ENCODE results near the gene CDK9. TPM values are rescaled to one million over a fixed set of nuclear protein-coding genes. Genes with fewer than 3 reads are reported as not detected.
"Not testable (repeated sequence)": the region's sequence is repeated elsewhere in the genome, so short reads cannot be mapped to it uniquely, and the experiment has no call there.

Gene CDK9
- polyA plus RNA-seq, 3 donors from 2014 or later, result 44.6 to 83.1 (median 58.1) TPM

DNA sequence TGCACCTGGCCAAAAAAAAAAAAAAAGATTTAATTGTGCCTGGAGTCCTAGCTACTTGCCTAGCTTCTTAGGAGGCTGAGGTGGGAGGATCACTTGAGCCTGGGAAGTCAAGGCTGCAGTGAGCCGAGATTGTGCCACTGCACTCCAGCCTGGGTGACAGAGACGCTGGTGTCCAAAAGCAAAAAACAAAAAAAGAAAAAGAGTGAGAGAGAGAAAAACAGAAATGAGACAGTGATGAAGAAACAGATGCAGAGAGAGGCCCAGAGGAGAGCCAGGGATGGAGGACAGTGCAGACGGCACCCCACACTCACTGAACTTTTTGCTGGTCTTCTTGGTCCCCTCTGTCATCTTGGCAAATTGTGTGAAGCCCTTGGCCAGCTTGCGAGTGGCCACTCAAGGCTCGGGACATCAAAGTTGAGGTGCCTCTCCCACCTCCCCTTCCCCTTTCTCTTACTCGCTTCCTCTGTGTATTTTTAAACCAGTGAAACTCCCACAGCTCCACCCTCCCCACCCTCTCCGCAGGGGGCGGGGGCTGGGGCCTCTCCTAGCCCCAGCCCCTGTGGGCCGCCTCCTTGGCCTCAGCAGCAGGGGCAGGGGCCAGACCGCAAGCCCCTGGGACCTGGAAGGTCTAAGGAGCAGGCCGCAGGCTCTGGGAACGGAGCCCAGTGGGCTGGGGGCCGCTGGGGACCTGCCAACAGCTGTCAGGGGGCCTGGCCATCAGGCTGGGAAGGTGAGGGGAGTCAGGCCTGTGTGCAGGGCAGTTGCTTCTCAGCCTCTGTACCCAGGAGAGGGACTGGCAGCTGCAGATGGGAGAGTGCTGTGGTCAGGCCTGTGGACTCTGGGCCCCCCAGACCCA, 7.3 kb upstream of the CDK9 start, which contains the start of gene SH2D3C:
Gene SH2D3C, minus strand, starts transcription at position 387 of the 856 bp plus-strand sequence. Its CDS starts 39 bp downstream, at position 348.
- H3K36me3 Mint-ChIP-seq, result peaks cover 5 to 10% (median 8%) of the 10 kb centered on the region in 3 donors
- peaks cover 74 to 81% of the 10 kb centered on the region in 2 donors for H3K4me1 Mint-ChIP-seq
- H3K27me3 Mint-ChIP-seq (ENCODE audit: low read depth in 3 of 3), result peaks cover 9 to 17% (median 11%) of the 10 kb centered on the region in 3 donors
- H3K27ac Mint-ChIP-seq, result peak within 1 kb of the TSS; percentile 93 to 100 (median 99)
- peak within 1 kb of the TSS; percentile 99 to 100 (median 100) for H3K4me3 Mint-ChIP-seq
- peak; percentile 40 to 44 (median 40) for DNase-seq
- H3K9me3 Mint-ChIP-seq, result no peaks in the 10 kb centered on the region

GRCh38 chr9:127779136-127779981, 6.5 kb upstream of the CDK9 start:
- DNase-seq, result peak; percentile 49 to 55 (median 50)
- peaks cover 16 to 23% (median 16%) of the 10 kb centered on the region in 3 donors for H3K27me3 Mint-ChIP-seq (ENCODE audit: low read depth in 3 of 3)

GRCh38 chr9:127780126-127780885, 5.5 kb upstream of the CDK9 start:
- DNase-seq, result peak; percentile 43 to 50 (median 43)
- peaks cover 0 to 1% (median 0%) of the 10 kb centered on the region in 6 donors for H3K9me3 Mint-ChIP-seq
- H3K27ac Mint-ChIP-seq, result peak overlapping the region; percentile 93 to 99 (median 98)
- peaks cover 4 to 5% (median 4%) of the 10 kb centered on the region in 3 donors for H3K36me3 Mint-ChIP-seq
- peaks cover 81 to 82% of the 10 kb centered on the region in 2 donors for H3K4me1 Mint-ChIP-seq
- peaks cover 21 to 28% (median 25%) of the 10 kb centered on the region in 3 donors for H3K27me3 Mint-ChIP-seq (ENCODE audit: low read depth in 3 of 3)
- peak overlapping the region; percentile 99 to 100 (median 100) for H3K4me3 Mint-ChIP-seq

More at GRCh38 chr9:127779136-127779981, 6.5 kb upstream of the CDK9 start:
- H3K27ac Mint-ChIP-seq, result peak overlapping the region; percentile 93 to 99 (median 98)
- H3K36me3 Mint-ChIP-seq, result peaks cover 4 to 5% (median 5%) of the 10 kb centered on the region in 3 donors
- peak overlapping the region; percentile 99 to 100 (median 100) for H3K4me3 Mint-ChIP-seq
- peaks cover 0 to 1% (median 0%) of the 10 kb centered on the region in 6 donors for H3K9me3 Mint-ChIP-seq
- H3K4me1 Mint-ChIP-seq, result peaks cover 77 to 84% of the 10 kb centered on the region in 2 donors

DNA sequence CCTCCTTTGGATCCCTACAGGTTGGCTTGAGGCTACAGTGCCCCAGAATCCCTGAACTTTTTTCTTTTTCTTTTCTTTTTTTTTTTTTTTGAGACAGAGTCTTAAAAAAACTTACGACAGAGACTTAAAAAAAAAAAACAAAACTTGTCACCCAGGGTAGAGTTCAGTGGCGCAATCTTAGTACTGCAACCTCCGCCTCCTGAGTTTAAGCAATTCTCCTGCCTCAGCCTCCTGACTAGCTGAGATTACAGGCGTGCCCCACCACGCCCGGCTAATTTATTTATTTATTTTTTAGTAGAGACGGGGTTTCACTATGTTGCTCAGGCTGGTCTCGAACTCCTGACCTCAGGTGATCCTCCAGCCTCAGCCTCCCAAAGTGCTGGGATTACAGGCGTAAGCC, 4.9 kb upstream of the CDK9 start:
- Mint-ChIP-seq H3K27me3 (ENCODE audit: low read depth in 3 of 3) (peaks cover 21 to 28% (median 27%) of the 10 kb centered on the region in 3 donors), H3K27ac (peak overlapping the region; percentile 93 to 99 (median 98)), H3K4me1 (peaks cover 80 to 81% of the 10 kb centered on the region in 2 donors), H3K4me3 (peak overlapping the region; percentile 64 to 100 (median 100))
- peak; percentile 46 to 64 (median 59) for DNase-seq
- not testable (repeated sequence) for H3K9me3 Mint-ChIP-seq, H3K36me3 Mint-ChIP-seq

- Mint-ChIP-seq H3K9me3 (peaks cover 0 to 1% (median 0%) of the 10 kb centered on the region in 6 donors), H3K36me3 (peaks cover 4 to 7% (median 5%) of the 10 kb centered on the region in 3 donors), H3K27me3 (ENCODE audit: low read depth in 3 of 3) (peaks cover 28 to 37% (median 34%) of the 10 kb centered on the region in 3 donors), H3K4me1 (peaks cover 76 to 79% of the 10 kb centered on the region in 2 donors), H3K4me3 (peak overlapping the region; percentile 42 to 100 (median 62)), H3K27ac (peak overlapping the region; percentile 93 to 99 (median 98))
- DNase-seq, result no peak
These were observed 4.0 kb upstream of the CDK9 start for GRCh38 chr9:127781806-127782205.

- Mint-ChIP-seq H3K36me3 (peaks cover 0 to 12% (median 0%) of the 10 kb centered on the region in 3 donors), H3K27me3 (ENCODE audit: low read depth in 3 of 3) (peaks cover 26 to 42% (median 30%) of the 10 kb centered on the region in 3 donors), H3K27ac (peak overlapping the region; percentile 93 to 99 (median 98)), H3K4me1 (peaks cover 78 to 80% of the 10 kb centered on the region in 2 donors), H3K9me3 (peaks cover 0 to 1% (median 0%) of the 10 kb centered on the region in 6 donors), H3K4me3 (peak overlapping the region; percentile 84 to 89 (median 85))
- DNase-seq, result peak; percentile 94
These were observed 2.5 kb upstream of the CDK9 start for GRCh38 chr9:127783111-127784008.

DNA sequence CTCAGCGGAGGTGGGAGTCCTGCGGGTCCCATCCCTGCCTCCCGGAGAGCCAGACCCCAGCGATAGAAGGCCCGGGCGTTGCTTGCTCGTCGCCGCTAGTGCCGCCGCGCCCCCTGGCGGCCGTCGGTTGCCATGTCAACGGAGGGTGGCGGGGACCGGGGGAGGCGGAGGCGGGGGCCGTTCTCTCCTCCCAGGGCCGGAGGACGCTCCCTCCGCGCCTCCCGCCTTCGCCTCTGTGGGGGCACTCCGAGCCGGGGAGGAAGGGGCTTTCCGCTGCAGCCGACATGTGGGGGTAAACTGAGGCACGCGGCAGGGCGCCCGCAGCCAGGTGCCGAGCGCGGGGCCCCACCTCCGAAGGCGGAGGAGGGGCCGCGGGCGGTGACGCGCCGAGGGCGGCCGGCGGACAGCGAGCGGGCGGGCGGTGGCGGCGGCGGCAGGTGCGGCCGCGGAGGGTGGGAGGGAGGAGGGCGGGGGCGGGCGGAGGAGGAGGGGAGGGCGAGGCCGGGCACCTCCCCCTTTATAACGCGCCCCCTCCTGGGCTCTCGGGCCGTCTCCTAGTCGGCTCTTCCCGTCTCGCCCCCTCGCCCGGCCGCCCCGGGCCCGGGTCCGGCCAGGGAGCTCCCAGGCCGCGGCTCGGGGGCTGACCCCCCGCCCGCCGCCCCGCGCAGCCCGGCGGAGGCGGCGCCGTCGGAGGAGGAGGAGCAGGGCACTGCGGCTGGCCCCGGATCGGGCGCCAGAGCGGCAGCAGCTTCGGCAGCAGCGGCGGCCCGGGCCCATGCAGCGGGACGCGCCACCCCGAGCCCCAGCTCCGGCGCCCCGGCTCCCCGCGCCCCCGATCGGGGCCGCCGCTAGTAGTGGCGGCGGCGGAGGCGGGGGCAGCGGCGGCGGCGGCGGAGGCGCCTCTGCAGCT, 556 bp upstream of the CDK9 start:
- Mint-ChIP-seq H3K36me3 (peaks cover 6 to 24% (median 8%) of the 10 kb centered on the region in 3 donors), H3K27me3 (ENCODE audit: low read depth in 3 of 3) (peaks cover 30 to 46% (median 30%) of the 10 kb centered on the region in 3 donors), H3K4me1 (peaks cover 72 to 76% of the 10 kb centered on the region in 2 donors), H3K27ac (peak overlapping the region; percentile 93 to 99 (median 98)), H3K9me3 (peaks cover 0 to 1% (median 0%) of the 10 kb centered on the region in 6 donors), H3K4me3 (peak overlapping the region; percentile 84 to 92 (median 90))
- DNase-seq, result peak; percentile 91 to 94 (median 94)

DNA sequence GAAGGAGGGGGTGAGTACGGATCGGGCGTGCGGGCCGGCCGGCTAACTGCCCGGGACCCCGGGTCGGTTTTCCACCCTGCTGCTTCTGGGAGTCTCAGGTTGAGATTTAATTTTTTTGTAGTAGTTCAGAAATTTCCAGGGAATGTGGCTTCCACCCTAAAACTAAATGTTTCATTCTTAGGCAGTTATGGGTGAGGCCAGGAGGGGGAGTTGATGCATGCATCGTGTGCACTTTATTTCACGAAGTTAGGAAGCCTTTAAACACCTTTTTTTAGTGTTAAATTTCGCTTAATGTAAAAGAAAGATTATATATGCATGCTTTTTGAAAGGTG, 905 bp downstream of the CDK9 start:
- Mint-ChIP-seq H3K36me3 (peaks cover 6 to 27% (median 10%) of the 10 kb centered on the region in 3 donors), H3K27ac (peak overlapping the region; percentile 83 to 95 (median 92)), H3K4me1 (peaks cover 61 to 64% of the 10 kb centered on the region in 2 donors), H3K9me3 (peaks cover 0 to 1% (median 0%) of the 10 kb centered on the region in 6 donors), H3K4me3 (peak overlapping the region; percentile 90 to 92 (median 91)), H3K27me3 (ENCODE audit: low read depth in 3 of 3) (peaks cover 28 to 44% (median 30%) of the 10 kb centered on the region in 3 donors)
- no peak for DNase-seq

GRCh38 chr9:127788337-127789011, 2.6 kb downstream of the CDK9 start:
- H3K36me3 Mint-ChIP-seq, result peaks cover 6 to 34% (median 10%) of the 10 kb centered on the region in 3 donors
- H3K9me3 Mint-ChIP-seq, result peaks cover 0 to 1% (median 0%) of the 10 kb centered on the region in 6 donors
- peak overlapping the region in 1 of 5 donors; percentile 90 for H3K4me3 Mint-ChIP-seq
- H3K4me1 Mint-ChIP-seq, result peaks cover 49 to 53% of the 10 kb centered on the region in 2 donors
- peaks cover 21 to 36% (median 24%) of the 10 kb centered on the region in 3 donors for H3K27me3 Mint-ChIP-seq (ENCODE audit: low read depth in 3 of 3)
- DNase-seq, result no peak
- H3K27ac Mint-ChIP-seq, result peak overlapping the region in 1 of 6 donors; percentile 17

DNA sequence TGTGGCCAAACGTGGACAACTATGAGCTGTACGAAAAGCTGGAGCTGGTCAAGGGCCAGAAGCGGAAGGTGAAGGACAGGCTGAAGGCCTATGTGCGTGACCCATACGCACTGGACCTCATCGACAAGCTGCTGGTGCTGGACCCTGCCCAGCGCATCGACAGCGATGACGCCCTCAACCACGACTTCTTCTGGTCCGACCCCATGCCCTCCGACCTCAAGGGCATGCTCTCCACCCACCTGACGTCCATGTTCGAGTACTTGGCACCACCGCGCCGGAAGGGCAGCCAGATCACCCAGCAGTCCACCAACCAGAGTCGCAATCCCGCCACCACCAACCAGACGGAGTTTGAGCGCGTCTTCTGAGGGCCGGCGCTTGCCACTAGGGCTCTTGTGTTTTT, 3.3 kb downstream of the CDK9 start:
- no peak for DNase-seq
- Mint-ChIP-seq H3K4me1 (peaks cover 42 to 46% of the 10 kb centered on the region in 2 donors), H3K27ac (peak overlapping the region in 4 of 6 donors; percentile 17 to 80 (median 57)), H3K27me3 (ENCODE audit: low read depth in 3 of 3) (peaks cover 16 to 32% (median 21%) of the 10 kb centered on the region in 3 donors), H3K36me3 (peaks cover 6 to 34% (median 10%) of the 10 kb centered on the region in 3 donors), H3K9me3 (no peaks in the 10 kb centered on the region), H3K4me3 (peak overlapping the region in 1 of 5 donors; percentile 13)
